ENCODE measurements around the gene STRBP. TPM values are rescaled to one million over a fixed set of nuclear protein-coding genes. Genes with fewer than 3 reads are reported as not detected.

The STRBP gene
- total and polyA plus RNA-seq, 9 of the 15 experiments (the other 6 are each of a cell fraction or from before 2014, with no cell fraction given): 27.7 to 84.0 (median 70.2) TPM

- Histone ChIP-seq H3K79me2 (ENCODE audit: control insufficient read depth, insufficient read depth, low read length) (no peaks in the 10 kb centered on the region), H3K9ac (ENCODE audit: insufficient read depth in 1 of 2, low read depth in 2 of 2, low read length in 2 of 2) (no peak overlapping the region), H3K4me2 (ENCODE audit: insufficient read depth, low read length) (no peak overlapping the region), H3K9me1 (ENCODE audit: control insufficient read depth, insufficient read depth, low read length) (no peaks in the 10 kb centered on the region), H3K4me3 (no peak overlapping the region), H3K27me3 (ENCODE audit: control insufficient read depth in 2 of 2, insufficient read depth in 2 of 2, low read length in 2 of 2) (no peaks in the 10 kb centered on the region), H3K4me1 (replicated peaks in 1 of 2; ENCODE audit: control insufficient read depth in 2 of 2, insufficient read depth in 2 of 2, low read length in 2 of 2) (no peaks in the 10 kb centered on the region; a peak in 1 of 5 replicates), H4K20me1 (replicated peaks; ENCODE audit: control insufficient read depth, insufficient read depth, low read length) (no peaks in the 10 kb centered on the region), H3K9me3 (replicated peaks; ENCODE audit: control insufficient read depth, insufficient read depth, low read depth, low read length) (no peaks in the 10 kb centered on the region), H2AFZ (ENCODE audit: low read depth, low read length) (no peak overlapping the region), H3K36me3 (ENCODE audit: control insufficient read depth, insufficient read depth, low read length) (peaks cover 22% of the 10 kb centered on the region; the same call in 2 of the 3 replicates), H3K27ac (ENCODE audit: extremely low read depth, low read depth, low read length) (no peak overlapping the region)
- no TSS peak for BruUV-seq (replicated peaks)
- 78% methylated on average over 6 of the region's 6 CpGs for WGBS (ENCODE audit: insufficient coverage, low coverage, missing lambda C conversion rate)
- in situ Hi-C loops (cut with MboI) (loop anchor here (5.0 kb wide), 1 partner anchor 269 kb away; no protein-coding TSS in a partner anchor), intact Hi-C loops (cut with micrococcal nuclease) (loop anchor here (10.0 kb wide), 1 partner anchor 141 kb away; no protein-coding TSS in a partner anchor)
- ATAC-seq: no peak
- POLR2A ChIA-PET: interaction anchor here (0.7 kb wide), 1 partner anchor 286 kb away, joined by 3 read pairs; no protein-coding TSS in a partner anchor
- no peak for FAIRE-seq
- CTCF ChIA-PET (ENCODE audit: low intra/inter-chr PET ratio): interaction anchor here (0.6 to 3.9 kb wide), 2 partner anchors 18 to 265 kb away, joined by 3 to 55 read pairs; no protein-coding TSS in a partner anchor
- DNase-seq (ENCODE audit: extremely low read depth in 1 of 4, low spot score in 3 of 4): no peak
- TF ChIP-seq SMARCE1 (IDR thresholded peaks at IDR 0.05) (no peak), FUS (optimal IDR thresholded peaks at IDR 0.05; ENCODE audit: low read depth, low read length) (no peak), ZNF764 (CRISPR knock-in tag; IDR thresholded peaks at IDR 0.05; ENCODE audit: low read depth) (no peak), MNT (conservative IDR thresholded peaks at IDR 0.05) (no peak), PTRF (tag; IDR thresholded peaks at IDR 0.05) (no peak), ZNF232 (CRISPR knock-in tag; IDR thresholded peaks at IDR 0.05) (no peak), ID3 (CRISPR knock-in tag; IDR thresholded peaks at IDR 0.05) (no peak), ID3 (tag; IDR thresholded peaks at IDR 0.05) (no peak), RBM34 (IDR thresholded peaks at IDR 0.05; ENCODE audit: borderline replicate concordance, insufficient read depth, low read length) (no peak), PHB2 (IDR thresholded peaks at IDR 0.05; ENCODE audit: low read depth) (no peak), ZNF77 (CRISPR knock-in tag; IDR thresholded peaks at IDR 0.05) (no peak), SFPQ (IDR thresholded peaks at IDR 0.05; ENCODE audit: low read depth, low read length) (no peak), FOXA1 (IDR thresholded peaks at IDR 0.05; ENCODE audit: borderline replicate concordance) (no peak)
Measured at GRCh38 chr9:123083680-123084079, 184.7 kb downstream of the STRBP start.

Data from K562 (cell line).